H1 (cell line): ENCODE measurements around the gene IL9. TPM values are rescaled to one million over a fixed set of nuclear protein-coding genes. Genes with fewer than 3 reads are reported as not detected.

Experiments
- CTCF ChIA-PET: fragments of 300-600 bp; sonication (Branson Sonifier 250); formaldehyde crosslinking; loops from one replicate; lab custom pipeline; 2021; ENCODE audit not compliant: partially characterized antibody; lab: Charles Lee
- POLR2A ChIA-PET: fragments of 300-600 bp; sonication (Branson Sonifier 250); formaldehyde crosslinking; loops from one replicate; lab custom pipeline; 2021; ENCODE audit warnings: inconsistent platforms; ENCODE audit not compliant: partially characterized antibody; lab: Charles Lee
- DNase-seq, 2 experiments: peaks; one replicate each; pipeline versions ENCODE4 v3.0.0 to v3.0.0-alpha.2; 2010 to 2022; ENCODE audit warnings: low spot score in 2 of 2, low read depth in 1 of 2, mixed read lengths in 1 of 2
- FAIRE-seq: peaks from 2 replicates; lab custom pipeline; 2011; peaks lifted over from hg19 to GRCh38; lab: Jason Lieb, UNC
- H2AFZ ChIP-seq: 2 replicates; pipeline ENCODE4 v1.8.1; 2012; ENCODE audit warnings: low read length, inconsistent platforms
- H2AK5ac ChIP-seq: 2 replicates; pipeline ENCODE4 v1.6.1; 2013; ENCODE audit warnings: low read depth, low read length
- H2BK120ac ChIP-seq: replicated peaks from 2 replicates; pipeline ENCODE3; 2013; ENCODE audit warnings: low read depth, low read length, inconsistent platforms
- H2BK12ac ChIP-seq: 2 replicates; pipeline ENCODE4 v1.6.1; 2013; ENCODE audit warnings: low read depth, low read length
- H2BK15ac ChIP-seq: 2 replicates; pipeline ENCODE4 v1.6.1; 2013; ENCODE audit warnings: low read length
- H2BK20ac ChIP-seq: 2 replicates; pipeline ENCODE4 v1.6.1; 2013; ENCODE audit warnings: low read length
- H2BK5ac ChIP-seq: 2 replicates; pipeline ENCODE4 v1.6.1; 2013; ENCODE audit warnings: low read depth, low read length
- H3K14ac ChIP-seq: 2 replicates; pipeline ENCODE4 v1.6.1; 2013; ENCODE audit warnings: inconsistent platforms; ENCODE audit not compliant: insufficient read length
- H3K18ac ChIP-seq: 2 replicates; pipeline ENCODE4 v1.6.1; 2013; ENCODE audit warnings: low read length; ENCODE audit errors: extremely low read depth
- H3K23ac ChIP-seq: 2 replicates; pipeline ENCODE4 v1.6.1; 2013; ENCODE audit warnings: inconsistent platforms; ENCODE audit not compliant: insufficient read length
- H3K23me2 ChIP-seq: 2 replicates; pipeline ENCODE4 v1.6.1; 2013; ENCODE audit warnings: low read depth, low read length
- H3K27ac ChIP-seq: 2 replicates; pipeline ENCODE4 v1.6.1; 2011; ENCODE audit warnings: low read depth, low read length, inconsistent platforms
- H3K27me3 ChIP-seq, 4 experiments: replicated peaks in 1 of 4; 1 replicate in 1 of 4; 2 replicates in 3 of 4; pipeline versions ENCODE4 v1.6.1 to v1.8.1; 2011 to 2013; ENCODE audit warnings: low read length in 3 of 4, mild to moderate bottlenecking in 3 of 4, inconsistent platforms in 2 of 4, mixed read lengths in 2 of 4, moderate library complexity in 1 of 4; ENCODE audit not compliant: control insufficient read depth in 3 of 4, insufficient read depth in 3 of 4; ENCODE audit errors: extremely low read depth in 1 of 4
- H3K36me3 ChIP-seq, 4 experiments: 2 replicates each; pipeline versions ENCODE4 v1.6.1 to v1.8.1; 2011 to 2013; ENCODE audit warnings: mild to moderate bottlenecking in 4 of 4, low read length in 3 of 4, moderate library complexity in 2 of 4, control low read depth in 1 of 4, inconsistent platforms in 1 of 4; ENCODE audit not compliant: insufficient read depth in 4 of 4, control insufficient read depth in 2 of 4
- H3K4ac ChIP-seq: replicated peaks from 2 replicates; pipeline ENCODE3; 2013; ENCODE audit warnings: low read length, low read depth, mixed read lengths, inconsistent platforms; ENCODE audit not compliant: insufficient read length
- H3K4me1 ChIP-seq, 4 experiments: replicated peaks in 1 of 4; 1 replicate in 1 of 4; 2 replicates in 3 of 4; pipeline versions ENCODE4 v1.6.1 to v1.8.1; 2011 to 2013; ENCODE audit warnings: low read length in 3 of 4, inconsistent platforms in 2 of 4, mixed read lengths in 1 of 4; ENCODE audit not compliant: insufficient read depth in 4 of 4, control insufficient read depth in 3 of 4
- H3K4me2 ChIP-seq, 2 experiments: 2 replicates each; pipeline versions ENCODE4 v1.6.1 to v1.8.1; 2011 to 2013; ENCODE audit warnings: low read depth in 2 of 2, low read length in 2 of 2, control low read depth in 1 of 2, inconsistent platforms in 1 of 2, mild to moderate bottlenecking in 1 of 2; ENCODE audit not compliant: insufficient read depth in 1 of 2
- H3K4me3 ChIP-seq, 4 experiments: fragments of 200-600, 300-600 bp in 1 of 4; sonication (generic), shearing (Covaris generic), sonication (Bioruptor Twin) in 1 of 4; 2 replicates each; pipeline versions ENCODE4 v1.5.1 to v1.8.1; 2011 to 2016; ENCODE audit warnings: low read length in 4 of 4, low read depth in 3 of 4, control low read depth in 2 of 4, inconsistent platforms in 2 of 4, mild to moderate bottlenecking in 2 of 4, mixed read lengths in 1 of 4, moderate library complexity in 1 of 4; ENCODE audit not compliant: insufficient read depth in 2 of 4; ENCODE audit errors: extremely low read depth in 1 of 4
- H3K56ac ChIP-seq: replicated peaks from 2 replicates; pipeline ENCODE3; 2013; ENCODE audit warnings: low read depth, mild to moderate bottlenecking, mixed read lengths, low read length, inconsistent platforms; ENCODE audit not compliant: insufficient read length
- H3K79me1 ChIP-seq: 2 replicates; pipeline ENCODE4 v1.6.1; 2013; ENCODE audit warnings: low read depth, low read length, control low read depth
- H3K79me2 ChIP-seq, 2 experiments: 2 replicates each; pipeline versions ENCODE4 v1.6.1 to v1.8.1; 2012 to 2013; ENCODE audit warnings: low read length in 2 of 2, mild to moderate bottlenecking in 2 of 2, inconsistent platforms in 1 of 2; ENCODE audit not compliant: insufficient read depth in 2 of 2, control insufficient read depth in 1 of 2
- H3K9ac ChIP-seq, 4 experiments: replicated peaks in 1 of 4; 1 replicate in 1 of 4; 2 replicates in 3 of 4; pipeline versions ENCODE4 v1.6.1 to v1.8.1; 2011 to 2013; ENCODE audit warnings: low read depth in 3 of 4, low read length in 3 of 4, control low read depth in 2 of 4, mild to moderate bottlenecking in 2 of 4, moderate library complexity in 2 of 4, inconsistent platforms in 1 of 4; ENCODE audit errors: extremely low read depth in 1 of 4
- H3K9me3 ChIP-seq, 2 experiments: 2 replicates each; pipeline versions ENCODE4 v1.6.1 to v1.8.1; 2012 to 2013; ENCODE audit warnings: mild to moderate bottlenecking in 2 of 2, moderate library complexity in 2 of 2, control low read depth in 1 of 2, inconsistent platforms in 1 of 2, low read depth in 1 of 2, low read length in 1 of 2, mixed read lengths in 1 of 2; ENCODE audit not compliant: insufficient read depth in 2 of 2
- H4K20me1 ChIP-seq, 2 experiments: replicated peaks in 1 of 2; 2 replicates each; pipeline versions ENCODE3 to v1.8.1; 2011 to 2013; ENCODE audit warnings: inconsistent platforms in 2 of 2, low read length in 2 of 2, mild to moderate bottlenecking in 1 of 2; ENCODE audit not compliant: insufficient read depth in 2 of 2, control insufficient read depth in 1 of 2
- H4K5ac ChIP-seq: 2 replicates; pipeline ENCODE4 v1.6.1; 2013; ENCODE audit warnings: low read length, low read depth, mixed read lengths, inconsistent platforms; ENCODE audit not compliant: insufficient read length
- H4K8ac ChIP-seq: 2 replicates; pipeline ENCODE4 v1.8.0; 2013; ENCODE audit warnings: mild to moderate bottlenecking, moderate library complexity, low read length, inconsistent platforms; ENCODE audit not compliant: insufficient read depth; ENCODE audit errors: extremely low read depth
- H4K91ac ChIP-seq: replicated peaks from 2 replicates; pipeline ENCODE3; 2013; ENCODE audit warnings: low read length, mixed read lengths, inconsistent platforms; ENCODE audit not compliant: insufficient read length
- CEBPB ChIP-seq: IDR thresholded peaks from 2 replicates; pipeline ENCODE4 v1.6.1; 2012; ENCODE audit warnings: low read depth, low read length
- CHD1 ChIP-seq: IDR thresholded peaks from 2 replicates; pipeline ENCODE4 v1.6.1; 2012; ENCODE audit warnings: low read depth, low read length, improper control_type of control experiment
- TBP ChIP-seq: IDR thresholded peaks from 2 replicates; pipeline ENCODE4 v1.6.1; 2011; ENCODE audit warnings: low read depth, low read length, improper control_type of control experiment
- WGBS, 2 experiments: shearing (Covaris generic) in 1 of 2; methylation state at CpG; one replicate each; pipeline versions ENCODE4 v1.1.6 to v1.1.7; 2013 to 2015; ENCODE audit warnings: low lambda C conversion rate in 2 of 2, mixed read lengths in 2 of 2, inconsistent platforms in 1 of 2, low coverage in 1 of 2, missing lambda C conversion rate in 1 of 2; ENCODE audit not compliant: insufficient replicate concordance in 2 of 2, insufficient coverage in 1 of 2, insufficient read length in 1 of 2; ENCODE audit errors: extremely low coverage in 1 of 2, missing lambda C conversion rate in 1 of 2; 5-methylcytosine and 5-hydroxymethylcytosine counted together
- polyA plus RNA-seq, 7 experiments: library from polyadenylated mRNA; depleted of rRNA in 3 of 7; stranded (reverse) in 5 of 7; unstranded in 2 of 7; fragments of >200 nt in 5 of 7; fragments of 200-250 nt in 2 of 7; gene quantifications; 1 replicate in 5 of 7; 2 replicates in 1 of 7; 4 replicates in 1 of 7; pipeline versions ENCODE4 v1.2.1 to v1.2.3, GENCODE V29; 2011 to 2013; ENCODE audit warnings: missing spikeins in 2 of 7, mixed read lengths in 2 of 7
- total RNA-seq: library from RNA; stranded (reverse); fragmentation: NEBNext Ultra II Directional; extraction: Animal tissue kit (Norgen Biotek cat#: 25700); gene quantifications from 2 replicates; pipeline ENCODE4 v1.2.1, GENCODE V29; 2021

The IL9 gene
- total and polyA plus RNA-seq, 2 of the 8 experiments (the other 6 are each of a cell fraction or from before 2014, with no cell fraction given) = not detected

GRCh38 chr5:135880801-135881200 is 14.8 kb downstream of the IL9 start:
- Histone ChIP-seq H4K8ac (no peak overlapping the region), H3K23ac (no peak overlapping the region), H4K5ac (no peak overlapping the region), H3K14ac (no peak overlapping the region), H2BK12ac (peak overlapping the region; percentile 43; the same call in 1 of the 2 replicates), H3K9ac (no peak overlapping the region), H2AK5ac (no peak overlapping the region), H3K4ac (no peak overlapping the region), H4K20me1 (no peaks in the 10 kb centered on the region), H3K79me1 (no peaks in the 10 kb centered on the region), H3K4me3 (no peak overlapping the region), H4K91ac (no peak overlapping the region), H3K23me2 (no peaks in the 10 kb centered on the region; the same call in 1 of the 2 replicates), H2BK5ac (no peak overlapping the region), H3K56ac (no peak overlapping the region), H3K9me3 (no peaks in the 10 kb centered on the region), H2BK120ac (no peak overlapping the region), H3K79me2 (no peaks in the 10 kb centered on the region), H3K18ac (no peak overlapping the region), H3K27ac (no peak overlapping the region), H2BK15ac (peak overlapping the region; percentile 75; the same call in 1 of the 2 replicates), H2BK20ac (0 out of 2 replicates have a peak overlapping the region, but pooled peaks have one; percentile 26), H3K4me2 (no peak overlapping the region; a peak in 1 of 4 replicates), H3K27me3 (no peaks in the 10 kb centered on the region), H2AFZ (no peak overlapping the region), H3K4me1 (peaks cover 3 to 5% (median 4%) of the 10 kb centered on the region in 4 experiments; a peak in 6 of 7 replicates), H3K36me3 (no peaks in the 10 kb centered on the region)
- no peak for TF ChIP-seq CEBPB
- no peak for TF ChIP-seq TBP
- TF ChIP-seq CHD1 = no peak
- ChIA-PET POLR2A (interaction anchor here (0.8 kb wide), 1 partner anchor 157 kb away, joined by 4 read pairs; no protein-coding TSS in a partner anchor), CTCF (interaction anchor here (0.6 to 5.3 kb wide), 18 partner anchors 8 to 476 kb away, joined by 3 to 37 read pairs (median 4); partner anchors contain the start of gene SLC25A48)
- no peak for FAIRE-seq
- no peak for DNase-seq
- WGBS, 2 experiments = 89% methylated on average over 7 of the region's 7 CpGs; no CpG with 5 or more reads in 1 of the 2 experiments
